Measurements from ENCODE around the gene AFF3. TPM values are rescaled to one million over a fixed set of nuclear protein-coding genes. Genes with fewer than 3 reads are reported as not detected.

The AFF3 gene
- total and polyA plus RNA-seq, 4 donors = 4.2 to 90.9 (median 14.6) TPM

- no peak overlapping the region for H3K27ac ChIP-seq (ENCODE audit: low read depth in 1 of 2, low read length in 1 of 2)
- H3K36me3 ChIP-seq (ENCODE audit: control insufficient read depth in 4 of 4, insufficient read depth in 4 of 4, low read length in 4 of 4) = peaks cover 0 to 8% (median 1%) of the 10 kb centered on the region in 4 donors
- no peak for ATAC-seq (ENCODE audit: insufficient read depth, low FRiP score)
- H3K4me1 ChIP-seq (ENCODE audit: control insufficient read depth in 5 of 5, insufficient read depth in 5 of 5, low read length in 5 of 5) = peaks cover 0 to 5% (median 0%) of the 10 kb centered on the region in 5 donors
- DNase-seq = no peak
- TF ChIP-seq, protein P1, sequence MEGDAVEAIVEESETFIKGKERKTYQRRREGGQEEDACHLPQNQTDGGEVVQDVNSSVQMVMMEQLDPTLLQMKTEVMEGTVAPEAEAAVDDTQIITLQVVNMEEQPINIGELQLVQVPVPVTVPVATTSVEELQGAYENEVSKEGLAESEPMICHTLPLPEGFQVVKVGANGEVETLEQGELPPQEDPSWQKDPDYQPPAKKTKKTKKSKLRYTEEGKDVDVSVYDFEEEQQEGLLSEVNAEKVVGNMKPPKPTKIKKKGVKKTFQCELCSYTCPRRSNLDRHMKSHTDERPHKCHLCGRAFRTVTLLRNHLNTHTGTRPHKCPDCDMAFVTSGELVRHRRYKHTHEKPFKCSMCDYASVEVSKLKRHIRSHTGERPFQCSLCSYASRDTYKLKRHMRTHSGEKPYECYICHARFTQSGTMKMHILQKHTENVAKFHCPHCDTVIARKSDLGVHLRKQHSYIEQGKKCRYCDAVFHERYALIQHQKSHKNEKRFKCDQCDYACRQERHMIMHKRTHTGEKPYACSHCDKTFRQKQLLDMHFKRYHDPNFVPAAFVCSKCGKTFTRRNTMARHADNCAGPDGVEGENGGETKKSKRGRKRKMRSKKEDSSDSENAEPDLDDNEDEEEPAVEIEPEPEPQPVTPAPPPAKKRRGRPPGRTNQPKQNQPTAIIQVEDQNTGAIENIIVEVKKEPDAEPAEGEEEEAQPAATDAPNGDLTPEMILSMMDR (IDR thresholded peaks at IDR 0.05; ENCODE audit: control extremely low read depth, extremely low read depth) = no peak
- no peak overlapping the region for H3K9ac ChIP-seq (ENCODE audit: insufficient read depth in 1 of 2, low read length in 2 of 2)
- H3K9me3 ChIP-seq (ENCODE audit: control insufficient read depth in 4 of 4, insufficient read depth in 3 of 4, low read length in 3 of 4) = no peaks in the 10 kb centered on the region
- no peaks in the 10 kb centered on the region for H3K27me3 ChIP-seq (ENCODE audit: control insufficient read depth in 3 of 3, insufficient read depth in 3 of 3, low read length in 2 of 3)
- 96 to 98% methylated on average over 6 of the region's 6 CpGs for WGBS, 2 donors
- no peak overlapping the region for H3K4me3 ChIP-seq
Observed at GRCh38 chr2:99942561-99943347, 199.6 kb downstream of the AFF3 start.

DNA sequence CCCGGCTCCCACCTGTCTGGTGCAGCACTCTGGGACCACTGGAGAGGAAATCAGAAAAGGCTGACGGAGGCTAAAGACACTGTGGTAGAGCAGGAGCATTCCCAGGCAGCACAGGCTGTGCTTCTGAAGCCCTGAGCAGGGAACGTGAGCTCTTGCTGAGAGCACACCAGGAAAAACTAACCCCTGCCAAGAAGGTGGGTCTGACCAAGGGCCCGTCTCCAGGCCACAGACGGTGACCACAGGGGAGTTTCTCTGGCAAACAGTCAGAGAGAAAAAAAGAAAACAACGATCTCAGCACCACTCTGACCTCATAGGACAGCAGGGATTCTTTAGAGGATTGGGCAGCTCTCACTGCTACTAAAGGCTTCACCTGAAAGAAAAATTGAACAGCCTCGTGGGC is 201.4 kb downstream of the AFF3 start:
- DNase-seq = no peak

GRCh38 chr2:99939135-99939534 is 203.3 kb downstream of the AFF3 start:
- TF ChIP-seq, protein P1 (IDR thresholded peaks at IDR 0.05; ENCODE audit: control extremely low read depth, extremely low read depth) = no peak
- WGBS, 2 donors = 63 to 78% methylated on average over 1 of the region's 1 CpG
- Histone ChIP-seq H3K27ac (ENCODE audit: low read depth in 1 of 2, low read length in 1 of 2) (no peak overlapping the region), H3K9ac (ENCODE audit: insufficient read depth in 1 of 2, low read length in 2 of 2) (no peak overlapping the region), H3K27me3 (ENCODE audit: control insufficient read depth in 3 of 3, insufficient read depth in 3 of 3, low read length in 2 of 3) (no peaks in the 10 kb centered on the region), H3K9me3 (ENCODE audit: control insufficient read depth in 4 of 4, insufficient read depth in 3 of 4, low read length in 3 of 4) (no peaks in the 10 kb centered on the region), H3K36me3 (ENCODE audit: control insufficient read depth in 4 of 4, insufficient read depth in 4 of 4, low read length in 4 of 4) (peaks cover 0 to 8% (median 1%) of the 10 kb centered on the region in 4 donors), H3K4me1 (ENCODE audit: control insufficient read depth in 5 of 5, insufficient read depth in 5 of 5, low read length in 5 of 5) (peaks cover 0 to 2% (median 0%) of the 10 kb centered on the region in 5 donors), H3K4me3 (no peak overlapping the region)
- ATAC-seq (ENCODE audit: insufficient read depth, low FRiP score) (no peak), DNase-seq (no peak)

More for the DNA sequence above, 201.4 kb downstream of the AFF3 start:
- H3K4me3 ChIP-seq = no peak overlapping the region
- H3K27ac ChIP-seq (ENCODE audit: low read depth in 1 of 2, low read length in 1 of 2) = no peak overlapping the region
- TF ChIP-seq, protein P1 (IDR thresholded peaks at IDR 0.05; ENCODE audit: control extremely low read depth, extremely low read depth) = no peak
- H3K9me3 ChIP-seq (ENCODE audit: control insufficient read depth in 4 of 4, insufficient read depth in 3 of 4, low read length in 3 of 4) = no peaks in the 10 kb centered on the region
- peaks cover 0 to 8% (median 1%) of the 10 kb centered on the region in 4 donors for H3K36me3 ChIP-seq (ENCODE audit: control insufficient read depth in 4 of 4, insufficient read depth in 4 of 4, low read length in 4 of 4)
- no peaks in the 10 kb centered on the region for H3K27me3 ChIP-seq (ENCODE audit: control insufficient read depth in 3 of 3, insufficient read depth in 3 of 3, low read length in 2 of 3)
- no peak for ATAC-seq (ENCODE audit: insufficient read depth, low FRiP score)
- H3K9ac ChIP-seq (ENCODE audit: insufficient read depth in 1 of 2, low read length in 2 of 2) = no peak overlapping the region
- 80 to 88% methylated on average over 7 of the region's 7 CpGs for WGBS, 2 donors
- H3K4me1 ChIP-seq (ENCODE audit: control insufficient read depth in 5 of 5, insufficient read depth in 5 of 5, low read length in 5 of 5) = peaks cover 0 to 5% (median 0%) of the 10 kb centered on the region in 5 donors

Data from lung (tissue), 12 donors.